ENCODE measurements around the gene PLEKHA5.

DNA sequence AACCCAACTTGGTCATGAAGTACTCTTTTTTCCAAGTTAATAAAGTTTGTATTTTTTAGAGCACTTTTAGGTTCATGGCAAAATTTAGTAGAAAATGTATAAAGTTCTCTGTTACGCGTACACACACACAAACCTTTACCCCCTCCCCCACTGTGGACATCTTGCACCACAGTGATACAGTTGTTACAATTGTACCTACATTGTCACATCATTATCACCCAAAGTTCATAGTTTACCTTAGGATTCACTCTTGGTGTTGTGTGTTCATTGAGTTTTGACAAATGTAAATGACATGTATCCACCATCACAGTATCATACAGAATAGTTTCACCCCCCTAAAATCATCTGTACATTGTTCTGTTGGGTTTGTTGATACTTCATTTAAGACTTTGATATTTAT is 23.9 kb downstream of the PLEKHA5 start:
- TF ChIP-seq CTCF (IDR thresholded peaks at IDR 0.05), result no peak
- no peak for TF ChIP-seq POLR2A (IDR thresholded peaks at IDR 0.05)

Measured in body of pancreas (tissue), 4 donors.